ENCODE data around the gene PSMA5. TPM values are rescaled to one million over a fixed set of nuclear protein-coding genes. Genes with fewer than 3 reads are reported as not detected.
"Not testable (repeated sequence)": the region's sequence is repeated elsewhere in the genome, so short reads cannot be mapped to it uniquely, and the experiment has no call there.

PSMA5 gene
- polyA plus RNA-seq, 1 donor (not counting 4 experiments of a cell fraction or from before 2014, with no cell fraction given): 150 TPM

DNA sequence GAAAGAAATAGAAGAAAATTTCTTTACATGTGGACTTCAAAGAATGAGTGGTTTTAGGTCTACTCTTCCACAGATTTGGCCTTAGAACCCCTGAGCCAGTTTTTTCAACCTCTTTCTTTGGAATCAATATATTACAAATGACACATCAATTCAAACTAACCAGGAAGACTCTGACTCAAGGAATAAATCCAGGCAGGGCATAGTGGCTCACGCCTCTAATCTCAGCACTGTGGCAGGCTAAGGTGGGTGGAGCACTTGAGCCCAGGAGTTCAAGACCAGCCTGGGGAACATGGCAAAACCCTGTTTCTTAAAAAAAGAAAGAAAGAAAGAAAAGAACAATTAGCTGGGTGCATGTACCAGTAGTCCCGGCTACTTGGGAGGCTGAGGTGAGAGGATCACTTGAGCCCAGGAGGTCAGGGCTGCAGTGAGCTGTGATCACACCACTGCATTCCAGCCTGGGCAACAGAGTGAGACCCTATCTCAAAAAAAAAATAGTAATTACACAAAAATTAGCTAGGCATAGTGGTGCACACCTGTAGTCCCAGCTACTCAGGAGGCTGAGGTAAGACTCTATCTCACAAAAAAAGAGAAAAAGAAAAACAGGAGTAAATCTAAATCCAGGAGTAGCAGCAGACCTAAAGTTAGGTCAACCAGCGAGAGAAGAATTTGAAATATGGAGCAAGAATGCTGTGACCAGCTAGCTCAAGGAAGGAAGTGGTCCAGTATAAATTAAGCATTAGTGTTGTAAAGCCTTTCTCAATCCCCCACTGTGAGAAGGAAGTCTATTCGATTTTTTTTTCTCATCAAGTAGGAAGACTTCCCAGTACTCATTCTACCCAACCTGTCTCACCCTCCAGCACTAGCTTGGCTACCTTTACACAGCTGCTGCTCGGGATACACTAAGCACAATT lies 30.4 kb downstream of the PSMA5 start:
- DNase-seq (ENCODE audit: low read depth, low spot score) (no peak), FAIRE-seq (no peak)
- Histone ChIP-seq H2AFZ (ENCODE audit: control insufficient read depth, low read length) (no peak overlapping the region), H3K36me3 (ENCODE audit: control insufficient read depth in 2 of 2, extremely low read depth in 1 of 2, insufficient read depth in 2 of 2, low read length in 2 of 2) (peaks cover 0 to 1% of the 10 kb centered on the region in 2 experiments), H3K4me3 (ENCODE audit: control insufficient read depth in 2 of 3, extremely low read depth in 1 of 3, insufficient read depth in 2 of 3, low read depth in 1 of 3, low read length in 3 of 3) (no peak overlapping the region), H3K79me2 (ENCODE audit: control insufficient read depth, insufficient read depth, low read length) (no peaks in the 10 kb centered on the region), H3K27ac (ENCODE audit: control insufficient read depth, insufficient read depth, low read length) (no peak overlapping the region), H3K27me3 (ENCODE audit: control insufficient read depth, extremely low read depth, insufficient read depth, low read length) (peaks cover 12% of the 10 kb centered on the region), H3K9me3 (ENCODE audit: control insufficient read depth, low read depth, low read length) (no peaks in the 10 kb centered on the region), H3K9ac (ENCODE audit: control insufficient read depth, extremely low read depth, insufficient read depth, low read length) (no peak overlapping the region), H3K4me1 (ENCODE audit: control insufficient read depth, extremely low read depth, insufficient read depth, low read length) (peaks cover 10% of the 10 kb centered on the region), H3K4me2 (ENCODE audit: control insufficient read depth, extremely low read depth, insufficient read depth, low read depth, low read length) (no peak overlapping the region), H3K9me1 (ENCODE audit: control insufficient read depth, extremely low read depth, insufficient read depth, low read length) (no peaks in the 10 kb centered on the region), H4K20me1 (ENCODE audit: control insufficient read depth, extremely low read depth, insufficient read depth, low read length) (no peaks in the 10 kb centered on the region)
- dilution Hi-C loops (cut with MboI; ENCODE audit: extremely low pct_ligation_motif_present, low sequenced_read_pairs): no loop called here
- TF ChIP-seq EZH2 (IDR thresholded peaks at IDR 0.05; ENCODE audit: low read length): no peak
- TF ChIP-seq, protein P1, sequence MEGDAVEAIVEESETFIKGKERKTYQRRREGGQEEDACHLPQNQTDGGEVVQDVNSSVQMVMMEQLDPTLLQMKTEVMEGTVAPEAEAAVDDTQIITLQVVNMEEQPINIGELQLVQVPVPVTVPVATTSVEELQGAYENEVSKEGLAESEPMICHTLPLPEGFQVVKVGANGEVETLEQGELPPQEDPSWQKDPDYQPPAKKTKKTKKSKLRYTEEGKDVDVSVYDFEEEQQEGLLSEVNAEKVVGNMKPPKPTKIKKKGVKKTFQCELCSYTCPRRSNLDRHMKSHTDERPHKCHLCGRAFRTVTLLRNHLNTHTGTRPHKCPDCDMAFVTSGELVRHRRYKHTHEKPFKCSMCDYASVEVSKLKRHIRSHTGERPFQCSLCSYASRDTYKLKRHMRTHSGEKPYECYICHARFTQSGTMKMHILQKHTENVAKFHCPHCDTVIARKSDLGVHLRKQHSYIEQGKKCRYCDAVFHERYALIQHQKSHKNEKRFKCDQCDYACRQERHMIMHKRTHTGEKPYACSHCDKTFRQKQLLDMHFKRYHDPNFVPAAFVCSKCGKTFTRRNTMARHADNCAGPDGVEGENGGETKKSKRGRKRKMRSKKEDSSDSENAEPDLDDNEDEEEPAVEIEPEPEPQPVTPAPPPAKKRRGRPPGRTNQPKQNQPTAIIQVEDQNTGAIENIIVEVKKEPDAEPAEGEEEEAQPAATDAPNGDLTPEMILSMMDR (optimal IDR thresholded peaks at IDR 0.05 in 1 of 3, IDR thresholded peaks at IDR 0.05 in 1 of 3, conservative IDR thresholded peaks at IDR 0.05 in 1 of 3; ENCODE audit: extremely low read depth in 1 of 3, insufficient read depth in 2 of 3, low read length in 3 of 3): no peak

DNA sequence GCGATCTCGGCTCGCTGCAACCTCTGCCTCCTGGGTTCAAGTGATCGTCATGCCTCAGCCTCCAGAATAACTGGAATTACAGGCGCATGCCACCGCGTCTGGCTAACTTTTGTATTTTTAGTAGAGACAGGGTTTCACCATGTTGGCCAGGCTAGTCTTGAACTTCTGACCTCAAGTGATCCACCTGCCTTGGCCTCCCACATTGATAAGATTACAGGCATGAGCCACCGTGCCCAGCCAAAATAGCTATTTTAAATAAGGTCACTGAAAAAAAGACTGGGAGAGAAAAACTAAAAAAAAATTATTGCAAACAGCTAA lies 31.0 kb downstream of the PSMA5 start:
- H3K4me1 ChIP-seq (ENCODE audit: control insufficient read depth, extremely low read depth, insufficient read depth, low read length); H3K4me2 ChIP-seq (ENCODE audit: control insufficient read depth, extremely low read depth, insufficient read depth, low read depth, low read length); H3K4me3 ChIP-seq (ENCODE audit: control insufficient read depth in 2 of 3, extremely low read depth in 1 of 3, insufficient read depth in 2 of 3, low read depth in 1 of 3, low read length in 3 of 3); H4K20me1 ChIP-seq (ENCODE audit: control insufficient read depth, extremely low read depth, insufficient read depth, low read length); H2AFZ ChIP-seq (ENCODE audit: control insufficient read depth, low read length); H3K9ac ChIP-seq (ENCODE audit: control insufficient read depth, extremely low read depth, insufficient read depth, low read length); H3K36me3 ChIP-seq (ENCODE audit: control insufficient read depth in 2 of 2, extremely low read depth in 1 of 2, insufficient read depth in 2 of 2, low read length in 2 of 2); H3K9me1 ChIP-seq (ENCODE audit: control insufficient read depth, extremely low read depth, insufficient read depth, low read length); H3K9me3 ChIP-seq (ENCODE audit: control insufficient read depth, low read depth, low read length); dilution Hi-C loops (cut with MboI; ENCODE audit: extremely low pct_ligation_motif_present, low sequenced_read_pairs); FAIRE-seq; H3K27ac ChIP-seq (ENCODE audit: control insufficient read depth, insufficient read depth, low read length); DNase-seq (ENCODE audit: low read depth, low spot score); H3K79me2 ChIP-seq (ENCODE audit: control insufficient read depth, insufficient read depth, low read length): not testable (repeated sequence)
- H3K27me3 ChIP-seq (ENCODE audit: control insufficient read depth, extremely low read depth, insufficient read depth, low read length): peaks cover 12% of the 10 kb centered on the region
